H1 (cell line): ENCODE results near the gene G6PC3. TPM values are rescaled to one million over a fixed set of nuclear protein-coding genes. Genes with fewer than 3 reads are reported as not detected.

Experiments used
- BACH1 ChIP-seq: IDR thresholded peaks from 2 replicates; pipeline ENCODE4 v1.6.1; 2012; ENCODE audit warnings: low read length, improper control_type of control experiment
- CHD7 ChIP-seq: fragments of 300-600 bp; sonication (generic); IDR thresholded peaks from 2 replicates; pipeline ENCODE4 v1.7.1; 2012; ENCODE audit warnings: low read length, moderate library complexity, mild to moderate bottlenecking, inconsistent platforms; ENCODE audit not compliant: insufficient replicate concordance
- GTF2F1 ChIP-seq: IDR thresholded peaks from 2 replicates; pipeline ENCODE4 v1.6.1; 2012; ENCODE audit warnings: low read depth, low read length, improper control_type of control experiment, borderline replicate concordance
- SIRT6 ChIP-seq: IDR thresholded peaks from one replicate; pipeline ENCODE4 v1.7.1; 2012; ENCODE audit warnings: low read length, inconsistent platforms
- SRF ChIP-seq: IDR thresholded peaks from 2 replicates; pipeline ENCODE4 v1.6.1; 2011; ENCODE audit warnings: mild to moderate bottlenecking, low read depth, low read length, moderate library complexity
- polyA plus RNA-seq, 7 experiments: library from polyadenylated mRNA; depleted of rRNA in 3 of 7; stranded (reverse) in 5 of 7; unstranded in 2 of 7; fragments of >200 nt in 5 of 7; fragments of 200-250 nt in 2 of 7; gene quantifications; 1 replicate in 5 of 7; 2 replicates in 1 of 7; 4 replicates in 1 of 7; pipeline versions ENCODE4 v1.2.1 to v1.2.3, GENCODE V29; 2011 to 2013; ENCODE audit warnings: missing spikeins in 2 of 7, mixed read lengths in 2 of 7
- total RNA-seq: library from RNA; stranded (reverse); fragmentation: NEBNext Ultra II Directional; extraction: Animal tissue kit (Norgen Biotek cat#: 25700); gene quantifications from 2 replicates; pipeline ENCODE4 v1.2.1, GENCODE V29; 2021

G6PC3 gene
- total and polyA plus RNA-seq, 2 of the 8 experiments (the other 6 are each of a cell fraction or from before 2014, with no cell fraction given) = 104 to 343 TPM

GRCh38 chr17:44091200-44091997 lies 20.9 kb downstream of the G6PC3 start (continued):
- TF ChIP-seq CHD7 (no peak), SIRT6 (no peak), BACH1 (no peak), SRF (no peak), GTF2F1 (no peak)
